Measurements from ENCODE around the gene INPP5A. TPM values are rescaled to one million over a fixed set of nuclear protein-coding genes. Genes with fewer than 3 reads are reported as not detected.

Gene INPP5A
- total RNA-seq, 1 donor from 2014 or later = 29.3 TPM

DNA sequence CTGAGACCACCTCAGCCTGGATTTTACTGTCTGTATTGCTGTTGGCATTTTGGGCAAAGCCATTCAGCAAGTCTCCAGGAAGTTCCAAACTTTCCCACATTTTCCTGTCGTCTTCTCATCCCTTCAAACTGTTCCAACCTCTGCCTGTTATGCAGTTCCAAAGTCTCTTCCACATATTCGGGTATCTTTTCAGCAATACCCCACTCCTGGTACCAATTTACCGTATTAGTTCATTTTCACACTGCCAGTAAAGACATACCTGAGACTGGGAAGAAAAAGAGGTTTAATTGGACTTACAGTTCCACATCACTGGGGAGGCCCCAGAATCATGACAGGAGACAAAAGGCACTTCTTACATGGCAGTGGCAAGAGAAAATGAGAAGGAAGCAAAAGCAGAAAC lies 62.8 kb downstream of the INPP5A start:
- no peak for DNase-seq

DNA sequence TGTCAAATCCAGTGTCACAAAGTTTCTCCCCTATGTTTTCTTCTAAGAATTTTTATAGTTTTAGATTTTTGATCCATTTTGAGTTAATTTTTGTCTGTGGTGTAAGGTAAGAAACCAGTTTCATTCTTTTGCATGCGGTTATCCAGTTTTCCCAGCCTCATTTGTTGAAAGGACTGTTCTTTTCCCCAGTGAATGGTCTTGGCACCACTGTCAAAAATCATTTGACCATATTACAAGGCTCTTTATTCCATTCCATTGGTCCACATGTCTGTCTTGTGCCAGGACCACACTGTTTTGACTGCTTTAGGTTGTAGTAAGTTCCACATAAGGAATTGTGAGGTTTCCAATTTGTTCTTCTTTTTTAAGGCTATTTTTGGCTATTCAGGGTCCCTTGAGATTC lies 64.0 kb downstream of the INPP5A start:
- DNase-seq = no peak

DNA sequence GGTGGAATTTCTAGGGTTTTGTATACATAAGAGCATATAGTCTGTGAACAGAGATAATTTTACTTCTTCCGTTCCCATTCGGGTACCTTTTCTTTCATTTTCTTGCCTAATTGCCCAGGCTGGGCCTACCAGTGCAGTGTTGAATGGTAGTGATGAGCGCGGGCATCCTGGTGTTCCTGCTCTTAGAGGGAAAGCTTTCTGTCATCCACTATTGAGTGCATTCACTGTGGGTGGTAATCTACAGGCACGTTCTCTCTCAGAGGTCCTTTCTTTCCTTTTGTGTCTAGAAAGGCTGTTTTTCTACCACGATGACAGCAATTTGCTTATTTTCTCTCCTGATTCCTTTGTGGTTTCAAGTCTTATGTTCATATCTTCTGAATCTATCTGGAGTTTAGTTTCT lies 65.0 kb downstream of the INPP5A start:
- DNase-seq = no peak

- DNase-seq = no peak
These were observed 66.4 kb downstream of the INPP5A start for GRCh38 chr10:132603851-132604533.

DNA sequence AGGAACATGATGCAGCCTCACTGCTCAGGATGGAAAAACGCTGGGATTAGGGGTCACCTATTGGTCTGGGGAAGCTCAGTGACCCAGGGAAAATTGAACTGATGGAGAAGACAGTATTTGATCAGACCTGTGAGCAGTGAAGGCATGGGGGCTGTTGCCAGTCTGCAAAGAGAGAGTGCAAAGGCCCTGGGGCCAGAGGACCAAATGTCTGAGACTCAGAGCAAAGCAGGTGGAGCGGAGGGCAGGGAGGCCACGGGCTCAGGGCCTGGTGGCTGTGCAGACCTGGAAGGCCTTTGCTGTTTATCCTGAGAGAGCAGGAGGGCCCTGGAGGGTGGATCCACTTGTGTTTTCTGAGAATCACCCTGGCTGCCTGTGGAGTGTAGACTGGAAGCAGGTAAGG lies 67.1 kb downstream of the INPP5A start:
- DNase-seq = no peak

DNA sequence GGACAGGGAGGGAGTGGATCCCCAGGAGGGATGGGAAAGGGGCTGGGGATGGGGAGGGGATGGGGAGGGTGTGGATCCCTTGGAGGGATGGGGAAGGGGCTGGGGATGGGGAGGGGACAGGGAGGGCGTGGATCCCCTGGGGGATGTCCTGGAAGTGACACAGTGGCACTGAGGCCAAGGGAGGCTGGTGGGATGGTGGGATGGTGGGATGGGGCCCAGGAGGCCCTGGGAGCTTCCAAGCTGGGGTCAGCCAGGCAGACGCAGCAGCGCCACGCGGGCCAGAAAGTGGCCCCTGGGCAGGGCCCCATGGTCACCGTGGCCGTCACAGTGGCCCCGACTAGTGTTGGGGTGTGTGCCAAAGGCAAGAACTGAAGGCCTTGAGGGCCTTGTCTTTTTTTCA lies 67.8 kb downstream of the INPP5A start:
- no peak for DNase-seq

- DNase-seq = no peak
These were observed 68.5 kb downstream of the INPP5A start for GRCh38 chr10:132606031-132606491.

GRCh38 chr10:132606536-132607316 lies 69.1 kb downstream of the INPP5A start:
- DNase-seq = no peak

- no peak for DNase-seq
These were observed 69.9 kb downstream of the INPP5A start for GRCh38 chr10:132607491-132607890.

GRCh38 chr10:132607961-132608495 lies 70.4 kb downstream of the INPP5A start:
- no peak for DNase-seq

DNA sequence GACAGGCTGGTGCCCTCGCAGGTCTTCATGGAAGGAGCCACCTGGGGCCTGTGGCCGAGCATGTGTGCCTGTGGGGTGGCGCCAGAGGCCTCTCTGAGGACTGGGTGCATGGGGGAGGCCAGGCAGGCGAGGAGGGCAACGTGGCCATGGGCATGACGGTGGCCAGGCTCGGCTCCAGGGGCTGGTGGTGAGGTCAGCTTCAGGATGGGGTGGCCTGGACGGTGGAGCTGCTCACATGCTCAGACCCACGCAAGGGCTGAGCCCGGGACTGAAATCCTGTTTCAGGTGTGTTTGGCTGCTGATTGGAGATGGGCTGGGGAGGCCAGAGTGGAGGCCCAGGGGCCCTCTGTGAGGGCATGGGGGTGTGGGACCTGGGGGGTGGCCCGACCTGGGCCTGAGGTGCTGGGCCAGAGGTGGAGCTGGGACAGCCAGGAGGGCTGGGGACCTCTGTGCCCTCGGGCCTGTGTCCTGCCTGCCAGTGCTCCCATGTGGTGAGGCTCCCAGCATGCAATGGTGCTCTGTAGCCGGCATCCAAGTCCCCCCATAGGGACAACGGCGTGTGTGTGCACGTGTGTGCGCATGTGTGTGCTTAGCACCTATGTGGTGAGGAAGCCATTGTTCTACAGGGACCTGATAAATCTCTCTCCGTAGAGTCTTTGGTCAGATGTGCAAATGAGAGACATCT lies 71.1 kb downstream of the INPP5A start:
- no peak for DNase-seq

DNA sequence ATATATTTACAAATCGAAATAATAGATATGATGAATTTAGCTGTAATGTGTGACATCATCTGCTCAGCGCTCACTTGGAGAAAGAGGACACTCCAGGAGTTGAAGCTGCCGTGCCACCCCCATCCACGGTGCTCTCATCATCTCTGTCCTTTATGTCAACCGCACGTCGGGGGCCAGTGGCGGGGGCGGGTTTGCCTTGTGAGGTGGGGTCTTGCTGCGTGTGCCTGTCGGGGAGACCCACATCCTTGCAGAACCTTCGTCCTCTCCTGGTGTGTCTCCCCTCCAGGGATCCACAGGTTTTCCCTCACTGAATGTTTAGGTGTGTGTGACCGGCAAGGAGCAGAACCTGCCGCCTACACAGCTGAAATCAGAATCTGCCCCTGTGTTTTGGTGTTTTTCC lies 71.6 kb downstream of the INPP5A start:
- no peak for DNase-seq

GRCh38 chr10:132610071-132610701 lies 72.6 kb downstream of the INPP5A start:
- DNase-seq = no peak

DNA sequence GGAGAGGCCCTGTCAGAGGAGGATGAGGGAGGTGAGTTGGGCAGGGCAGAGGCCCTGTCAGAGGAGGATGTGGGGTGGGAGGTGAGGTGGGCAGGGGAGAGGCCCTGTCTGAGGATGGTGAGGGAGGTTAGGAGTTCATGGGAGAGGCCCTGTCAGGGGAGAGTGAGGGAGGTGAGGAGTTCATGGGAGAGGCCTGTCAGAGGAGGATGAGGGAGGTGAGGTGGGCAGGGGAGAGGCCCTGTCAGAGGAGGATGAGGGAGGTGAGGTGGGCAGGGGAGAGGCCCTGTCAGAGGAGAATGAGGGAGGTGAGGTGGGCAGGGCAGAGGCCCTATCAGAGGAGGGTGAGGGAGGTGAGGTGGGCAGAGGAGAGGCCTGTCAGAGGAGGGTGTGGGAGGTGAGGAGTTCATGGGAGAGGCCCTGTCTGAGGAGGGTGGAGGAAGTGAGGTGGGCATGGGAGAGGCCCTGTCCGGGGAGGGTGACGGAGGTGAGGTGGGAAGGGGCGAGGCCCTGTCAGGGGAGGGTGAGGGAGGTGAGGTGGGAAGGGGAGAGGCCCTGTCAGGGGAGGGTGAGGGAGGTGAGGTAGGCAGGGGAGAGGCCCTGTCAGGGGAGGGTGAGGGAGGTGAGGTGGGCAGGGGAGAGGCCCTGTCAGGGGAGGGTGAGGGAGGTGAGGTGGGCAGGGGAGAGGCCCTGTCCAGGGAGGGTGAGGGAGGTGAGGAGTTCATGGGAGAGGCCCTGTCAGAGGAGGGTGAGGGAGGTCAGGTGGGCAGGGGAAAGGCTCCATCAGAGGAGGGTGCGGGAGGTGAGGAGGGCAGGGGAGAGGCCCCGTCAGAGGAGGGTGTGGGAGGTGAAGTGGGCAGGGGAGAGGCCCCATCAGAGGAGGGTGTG lies 73.7 kb downstream of the INPP5A start:
- no peak for DNase-seq

DNA sequence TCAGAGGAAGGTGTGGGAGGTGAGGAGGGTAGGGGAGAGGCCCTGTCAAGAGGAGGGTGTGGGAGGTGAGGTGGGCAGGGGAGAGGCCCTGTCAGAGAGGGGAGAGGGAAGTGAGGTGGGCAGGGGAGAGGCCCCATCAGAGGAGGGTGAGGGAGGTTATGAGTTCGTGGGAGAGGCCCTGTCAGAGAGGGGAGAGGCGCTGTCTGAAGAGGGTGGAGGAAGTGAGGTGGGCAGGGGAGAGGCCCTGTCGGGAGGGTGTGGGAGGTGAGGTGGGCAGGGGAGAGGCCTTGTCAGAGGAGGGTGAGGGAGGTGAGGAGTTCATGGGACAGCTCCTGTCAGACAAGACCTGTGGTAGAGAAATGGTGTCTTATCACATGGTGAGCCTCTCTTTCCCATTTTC lies 74.4 kb downstream of the INPP5A start:
- no peak for DNase-seq

DNA sequence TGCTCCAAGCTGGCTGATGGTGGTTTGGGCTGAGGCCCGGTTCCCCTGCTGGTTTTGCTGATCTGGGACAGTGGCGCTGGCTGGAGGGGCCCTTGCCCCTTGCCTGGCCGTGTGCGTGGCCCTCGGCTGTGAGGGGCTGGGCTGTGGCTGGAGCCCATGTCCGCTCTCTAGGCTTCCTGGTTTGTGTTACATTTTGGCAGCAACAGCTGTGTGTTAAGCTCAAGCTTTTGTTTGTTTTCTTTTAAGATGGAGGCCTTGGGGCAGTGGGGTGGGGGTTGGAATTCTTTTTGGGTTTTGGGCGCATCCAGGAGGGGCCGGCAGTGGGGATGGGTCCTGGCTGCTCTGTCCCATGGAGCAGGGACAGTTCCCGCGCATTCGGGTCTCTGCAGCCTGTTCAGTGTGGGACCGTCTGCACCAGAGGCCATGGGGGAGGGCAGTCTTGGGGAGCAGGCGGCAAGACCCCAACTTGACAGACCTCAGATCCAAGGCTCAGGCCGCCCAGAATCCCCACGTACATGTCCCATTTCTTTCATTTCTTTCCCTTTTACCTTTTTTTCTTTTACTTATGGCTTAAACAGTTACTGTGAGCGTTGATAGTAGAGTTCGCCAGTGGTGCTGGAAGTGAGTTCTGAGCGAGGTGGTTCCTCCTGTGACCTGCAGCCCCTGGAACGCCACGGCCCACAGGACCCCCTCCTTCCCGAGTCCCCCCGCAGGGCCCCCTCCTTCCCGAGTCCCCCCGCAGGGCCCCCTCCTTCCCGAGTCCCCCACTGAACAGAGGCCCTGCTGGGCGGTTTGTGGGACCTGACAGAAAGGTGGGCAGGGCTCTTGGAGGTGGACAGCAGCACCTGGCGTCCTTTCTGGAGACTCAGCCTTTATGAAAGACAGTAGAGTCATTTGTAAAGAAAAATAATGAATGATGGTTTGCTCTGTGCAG lies 75.3 kb downstream of the INPP5A start:
- DNase-seq = no peak

DNA sequence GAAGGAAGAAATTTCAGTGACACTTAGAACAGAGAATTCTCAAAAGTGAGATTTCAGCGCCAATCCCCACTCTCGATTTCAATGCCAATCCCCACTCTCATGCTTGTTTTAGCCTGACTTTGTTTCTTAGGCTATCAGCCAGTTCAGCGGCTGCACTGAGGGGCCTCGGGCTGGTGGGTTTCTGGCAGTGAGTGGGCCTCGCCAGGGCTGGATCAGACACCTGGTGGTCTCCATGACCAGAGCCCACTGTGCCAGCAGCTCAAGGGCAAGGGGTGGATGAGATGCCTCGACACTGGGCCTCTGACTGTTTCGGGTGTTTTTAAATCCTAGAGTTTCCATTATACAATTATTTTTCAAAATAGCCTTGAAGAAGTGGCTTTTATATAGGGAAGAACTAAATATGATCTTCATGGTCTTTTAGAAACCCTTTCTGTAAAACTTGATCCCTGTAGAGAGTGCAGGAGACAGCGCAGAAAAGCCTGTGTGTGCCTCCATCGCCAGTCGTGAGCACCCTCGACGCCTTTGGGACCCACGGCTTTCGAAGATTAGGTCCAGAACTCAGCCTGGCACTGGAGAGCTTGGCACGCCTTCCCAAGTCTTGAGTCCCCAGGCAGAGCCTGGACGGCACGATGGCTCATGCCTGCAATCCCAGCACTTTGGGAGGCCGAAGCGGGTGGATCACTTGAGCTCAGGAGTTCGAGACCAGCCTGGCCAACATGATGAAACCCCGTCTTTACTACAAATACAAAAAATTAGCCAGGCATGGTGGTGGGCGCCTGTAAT lies 76.2 kb downstream of the INPP5A start:
- DNase-seq = no peak

DNA sequence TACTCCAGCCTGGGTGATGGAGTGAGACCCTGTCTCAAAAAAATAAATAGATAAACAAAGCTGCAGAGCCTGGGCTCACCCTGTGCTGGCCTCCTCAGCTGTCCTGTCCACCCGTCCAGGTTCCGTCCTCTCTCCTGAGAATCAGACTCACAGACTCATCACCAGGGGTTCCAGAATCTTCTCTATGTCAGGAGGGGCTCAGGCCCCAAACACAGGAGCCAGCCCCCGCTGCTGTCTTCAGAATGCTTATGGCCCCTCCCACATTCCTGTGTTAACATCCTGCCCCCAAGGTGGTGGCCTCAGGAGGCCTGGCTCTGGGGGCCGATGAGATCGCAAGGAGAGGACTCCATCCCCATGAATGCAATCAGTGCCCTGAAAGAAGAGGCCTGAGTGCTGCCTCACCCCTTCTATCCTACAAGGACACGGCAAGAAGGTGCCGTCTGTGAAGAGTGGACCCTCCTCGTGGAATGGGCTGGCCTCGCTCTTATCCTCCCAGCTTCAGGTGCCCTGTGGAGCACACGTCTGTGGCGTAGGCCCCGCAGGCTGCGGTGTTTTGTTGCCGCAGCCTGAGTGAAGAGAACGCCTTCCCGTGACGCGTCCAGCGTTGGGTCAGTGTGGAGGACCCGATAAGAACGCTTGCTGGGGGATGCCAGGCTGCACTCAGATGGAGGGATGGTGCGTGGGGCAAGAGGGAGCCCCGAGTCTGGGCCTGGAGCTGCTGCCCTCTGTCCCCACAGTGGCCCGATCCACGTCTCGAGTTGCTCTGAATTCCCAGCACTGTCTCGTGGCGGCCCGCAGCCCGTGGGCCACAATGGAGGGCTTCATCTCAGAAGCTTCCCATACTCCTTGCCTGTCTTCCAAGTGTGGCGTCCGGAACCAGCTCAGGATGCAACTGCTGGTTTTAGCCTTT lies 77.1 kb downstream of the INPP5A start:
- no peak for DNase-seq

Data from occipital lobe (tissue), 2 donors.